ENCODE measurements around the gene CDH2. TPM values are rescaled to one million over a fixed set of nuclear protein-coding genes. Genes with fewer than 3 reads are reported as not detected.

CDH2 gene
- total RNA-seq, 4 donors from 2014 or later, result 0.47 to 1.7 (median 1.1) TPM; not detected in 1

GRCh38 chr18:27967913-27968824 lies 208.8 kb downstream of the CDH2 start:
- Histone ChIP-seq H3K4me3 (no peak overlapping the region), H3K27ac (no peak overlapping the region), H3K9me3 (no peaks in the 10 kb centered on the region), H3K4me1 (no peaks in the 10 kb centered on the region), H3K27me3 (no peaks in the 10 kb centered on the region), H3K36me3 (no peaks in the 10 kb centered on the region)
- WGBS, result 81% methylated on average over 4 of the region's 4 CpGs
- TF ChIP-seq EP300 (IDR thresholded peaks at IDR 0.05) (no peak), CTCF (IDR thresholded peaks at IDR 0.05) (no peak), POLR2A (IDR thresholded peaks at IDR 0.05) (no peak), POLR2AphosphoS5 (IDR thresholded peaks at IDR 0.05) (no peak)
- no peak for DNase-seq (ENCODE audit: low spot score in 2 of 2)

GRCh38 chr18:27966881-27967280 lies 210.0 kb downstream of the CDH2 start:
- no peaks in the 10 kb centered on the region for H3K27me3 ChIP-seq
- H3K36me3 ChIP-seq, result no peaks in the 10 kb centered on the region
- 87% methylated on average over 4 of the region's 4 CpGs for WGBS
- H3K9me3 ChIP-seq, result no peaks in the 10 kb centered on the region
- no peak overlapping the region for H3K4me3 ChIP-seq
- no peaks in the 10 kb centered on the region for H3K4me1 ChIP-seq
- H3K27ac ChIP-seq, result no peak overlapping the region
- no peak for TF ChIP-seq CTCF (IDR thresholded peaks at IDR 0.05)
- TF ChIP-seq POLR2A (IDR thresholded peaks at IDR 0.05), result no peak
- no peak for TF ChIP-seq EP300 (IDR thresholded peaks at IDR 0.05)
- no peak for TF ChIP-seq POLR2AphosphoS5 (IDR thresholded peaks at IDR 0.05)
- no peak for DNase-seq (ENCODE audit: low spot score in 2 of 2)

GRCh38 chr18:27964811-27965210 lies 212.1 kb downstream of the CDH2 start:
- Histone ChIP-seq H3K4me3 (no peak overlapping the region), H3K9me3 (no peaks in the 10 kb centered on the region), H3K27me3 (no peaks in the 10 kb centered on the region), H3K27ac (no peak overlapping the region), H3K4me1 (no peaks in the 10 kb centered on the region), H3K36me3 (no peaks in the 10 kb centered on the region)
- TF ChIP-seq POLR2A (IDR thresholded peaks at IDR 0.05) (no peak), EP300 (IDR thresholded peaks at IDR 0.05) (no peak), CTCF (IDR thresholded peaks at IDR 0.05) (no peak), POLR2AphosphoS5 (IDR thresholded peaks at IDR 0.05) (no peak)
- 23% methylated on average over 1 of the region's 1 CpG for WGBS
- no peak for DNase-seq (ENCODE audit: low spot score in 2 of 2)

- no peak overlapping the region for H3K27ac ChIP-seq
- no peaks in the 10 kb centered on the region for H3K36me3 ChIP-seq
- H3K4me1 ChIP-seq, result no peaks in the 10 kb centered on the region
- no peak for TF ChIP-seq POLR2AphosphoS5 (IDR thresholded peaks at IDR 0.05)
- TF ChIP-seq POLR2A (IDR thresholded peaks at IDR 0.05), result no peak
- no peak for TF ChIP-seq EP300 (IDR thresholded peaks at IDR 0.05)
- TF ChIP-seq CTCF (IDR thresholded peaks at IDR 0.05), result no peak
- H3K9me3 ChIP-seq, result no peaks in the 10 kb centered on the region
- H3K4me3 ChIP-seq, result no peak overlapping the region
- no peaks in the 10 kb centered on the region for H3K27me3 ChIP-seq
- DNase-seq (ENCODE audit: low spot score in 2 of 2), result no peak
These were observed 217.8 kb downstream of the CDH2 start for GRCh38 chr18:27959101-27959500.

GRCh38 chr18:27956001-27956640 lies 220.8 kb downstream of the CDH2 start:
- no peaks in the 10 kb centered on the region for H3K4me1 ChIP-seq
- no peaks in the 10 kb centered on the region for H3K27me3 ChIP-seq
- H3K36me3 ChIP-seq, result no peaks in the 10 kb centered on the region
- TF ChIP-seq CTCF (IDR thresholded peaks at IDR 0.05), result no peak
- no peak for TF ChIP-seq EP300 (IDR thresholded peaks at IDR 0.05)
- TF ChIP-seq POLR2AphosphoS5 (IDR thresholded peaks at IDR 0.05), result no peak
- TF ChIP-seq POLR2A (IDR thresholded peaks at IDR 0.05), result no peak
- no peak overlapping the region for H3K4me3 ChIP-seq
- no peaks in the 10 kb centered on the region for H3K9me3 ChIP-seq
- 61% methylated on average over 6 of the region's 6 CpGs for WGBS
- no peak overlapping the region for H3K27ac ChIP-seq
- no peak for DNase-seq (ENCODE audit: low spot score in 2 of 2)

All from suprapubic skin (tissue), 4 donors.